NCI-H2081 (cell line): Measurements from ENCODE around the gene HOXA2.

Experiments
- DNase-seq, 2 experiments: peaks; one replicate each; lab custom pipeline; 2025; lab: John Stamatoyannopoulos, UW

HOXA2 gene

DNA sequence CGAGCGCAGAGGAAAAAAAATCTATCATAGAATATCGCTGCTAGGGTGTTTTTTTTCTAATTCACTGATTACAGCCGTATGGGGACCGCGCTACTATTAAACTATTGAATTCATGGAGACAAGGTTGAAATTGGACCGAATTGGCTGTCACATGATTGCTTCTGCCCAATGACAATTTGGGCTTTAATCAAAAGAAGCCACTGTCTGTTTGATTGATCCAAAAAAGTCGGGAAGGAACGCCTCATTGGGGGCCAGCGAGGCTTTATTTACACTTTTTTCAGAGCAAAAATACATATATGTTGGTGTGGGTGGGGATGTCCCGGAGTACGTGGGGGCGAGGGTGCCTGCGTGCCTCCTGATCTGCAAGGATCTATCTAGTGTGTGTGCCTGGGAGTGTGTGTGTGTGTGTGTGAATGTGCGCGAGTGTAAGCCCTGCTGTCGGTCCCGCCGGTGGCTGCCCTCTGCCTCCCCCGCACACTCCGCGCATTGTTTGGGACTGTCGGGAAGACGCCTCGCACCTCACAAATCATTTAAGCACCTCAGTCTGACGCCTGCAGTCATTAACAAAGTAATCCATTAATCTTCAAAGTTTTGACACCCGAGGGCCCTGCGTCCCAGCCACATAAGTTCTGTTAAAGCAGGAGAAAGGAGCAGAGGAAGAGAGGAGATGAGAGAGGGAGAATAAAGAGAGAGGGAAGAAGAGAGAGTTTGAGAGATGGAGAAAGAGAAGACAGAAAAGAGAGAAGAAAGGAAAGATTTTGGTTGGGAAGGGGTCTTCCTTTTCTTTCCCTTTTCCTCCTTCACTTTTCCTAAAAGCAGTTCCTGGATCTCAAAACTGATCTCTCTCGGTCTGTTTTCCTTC lies at the start of gene HOXA2:
HOXA2 (minus strand) TSS at position 103 of the 862 bp plus-strand sequence. CDS start 183 bp downstream, outside the sequence.
- no peak for DNase-seq

DNA sequence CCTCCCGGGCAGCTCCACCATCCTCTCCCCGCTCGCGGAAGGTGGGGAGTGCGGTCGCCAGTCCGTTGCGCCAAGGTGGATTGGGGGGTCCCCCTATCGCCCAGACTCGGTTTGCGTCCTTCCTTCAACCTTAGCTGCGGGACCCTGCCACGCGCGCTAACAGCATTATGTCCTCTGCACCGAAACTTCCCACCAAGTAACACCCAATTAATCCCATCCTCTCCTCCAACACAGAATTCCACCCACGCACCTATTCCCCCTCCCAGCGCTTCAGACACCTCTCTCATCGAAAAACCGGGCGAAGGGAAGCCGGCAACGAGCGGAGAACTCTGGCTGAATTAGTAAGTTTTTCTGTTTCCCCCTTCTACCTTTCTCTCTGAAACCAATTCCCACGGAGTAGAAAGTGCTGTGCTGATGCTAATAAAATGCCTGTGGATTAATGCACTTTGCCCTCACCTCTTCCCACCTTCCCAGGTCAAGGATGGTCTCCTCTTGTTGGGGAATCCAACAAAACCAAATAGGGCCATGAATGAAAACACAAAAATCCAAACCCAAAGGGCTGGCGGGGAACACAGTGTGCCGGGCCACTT lies 49.0 kb upstream of the HOXA2 start:
- no peak for DNase-seq

- DNase-seq: peak; percentile 72 to 81
These were observed 48.3 kb upstream of the HOXA2 start for GRCh38 chr7:27150568-27151340.

DNA sequence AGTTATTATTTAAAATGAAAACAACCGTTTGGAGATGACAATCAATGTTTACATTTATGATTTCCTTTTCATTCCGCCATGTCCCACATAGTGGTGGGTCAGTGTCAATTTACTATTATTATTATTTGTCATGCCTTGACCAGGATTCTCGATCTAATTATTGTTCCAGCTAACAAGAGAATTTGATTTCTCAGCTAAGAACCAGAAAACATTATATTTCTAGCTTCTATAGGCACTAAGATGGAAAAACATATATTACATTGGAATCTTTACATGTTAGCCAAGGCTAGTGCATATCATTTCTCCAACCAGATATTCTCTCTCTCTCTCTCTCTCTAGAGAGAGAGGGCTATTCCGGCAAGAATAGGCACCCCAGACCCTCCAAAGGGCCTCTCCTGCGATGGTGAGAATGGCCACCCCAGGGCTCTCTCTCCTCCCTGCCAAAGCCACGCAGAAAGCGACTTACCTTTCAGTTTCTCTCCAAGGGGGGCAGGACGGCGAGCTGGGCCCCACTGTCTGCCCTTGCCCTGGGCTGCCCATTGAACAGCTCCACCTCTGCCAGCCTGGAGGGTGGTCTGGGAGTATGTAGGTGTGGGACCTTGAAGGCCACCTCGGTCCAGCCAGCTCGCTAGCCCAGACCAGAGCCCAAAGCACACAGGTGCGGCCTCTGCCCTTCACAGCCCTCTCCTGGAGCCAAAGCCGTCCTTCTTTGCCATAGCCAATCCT lies 47.5 kb upstream of the HOXA2 start:
- peak; percentile 19 to 67 for DNase-seq

GRCh38 chr7:27148756-27149641 lies 46.5 kb upstream of the HOXA2 start:
- peak in 1 of 2 experiments; percentile 25 for DNase-seq

- no peak for DNase-seq
These were observed 45.7 kb upstream of the HOXA2 start for GRCh38 chr7:27148031-27148755.

DNA sequence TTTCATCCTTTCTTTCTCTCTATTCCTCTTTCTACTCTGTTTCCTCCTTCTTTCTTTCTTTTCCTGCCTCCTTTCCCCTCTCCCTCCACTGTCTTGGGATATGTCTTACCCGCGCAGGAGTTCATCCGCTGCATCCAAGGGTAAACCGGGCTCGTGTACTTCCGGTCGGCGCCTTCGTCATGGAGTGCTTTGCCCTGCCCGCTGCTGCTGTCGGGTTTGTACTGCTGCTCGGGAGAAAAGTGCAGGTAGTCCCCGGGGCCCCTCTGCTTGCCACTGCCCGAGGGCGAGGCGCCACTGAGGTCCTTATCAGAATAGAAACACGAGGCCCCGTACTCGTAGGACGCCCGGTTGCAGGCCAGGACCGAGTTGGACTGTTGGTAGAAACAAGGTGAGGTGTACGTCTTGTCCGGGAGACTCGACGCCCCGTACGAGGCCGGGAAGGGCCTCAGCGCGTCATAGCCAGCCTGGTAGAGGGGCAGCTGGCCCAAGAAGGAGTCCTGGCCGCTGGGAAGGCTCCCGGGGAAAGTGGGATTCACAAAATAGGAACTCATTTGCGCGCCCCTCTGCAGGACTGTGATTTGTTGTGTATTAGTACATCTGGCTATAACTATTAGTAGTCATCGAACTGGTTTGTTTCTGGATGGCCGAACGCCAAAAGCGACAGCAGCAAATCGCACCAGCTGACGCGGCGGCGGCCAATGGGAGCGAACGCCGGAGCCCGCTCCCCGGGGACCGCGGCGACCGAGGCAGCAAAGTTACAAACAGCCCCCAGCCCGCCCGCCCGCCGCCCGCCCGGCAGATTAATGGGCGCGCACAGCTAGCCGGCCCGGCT lies 44.9 kb upstream of the HOXA2 start, which contains the start of gene HOXA6:
HOXA6 (minus strand) TSS at position 576 of the 832 bp plus-strand sequence; CDS start at position 551, 25 bp downstream.
- DNase-seq: no peak

DNA sequence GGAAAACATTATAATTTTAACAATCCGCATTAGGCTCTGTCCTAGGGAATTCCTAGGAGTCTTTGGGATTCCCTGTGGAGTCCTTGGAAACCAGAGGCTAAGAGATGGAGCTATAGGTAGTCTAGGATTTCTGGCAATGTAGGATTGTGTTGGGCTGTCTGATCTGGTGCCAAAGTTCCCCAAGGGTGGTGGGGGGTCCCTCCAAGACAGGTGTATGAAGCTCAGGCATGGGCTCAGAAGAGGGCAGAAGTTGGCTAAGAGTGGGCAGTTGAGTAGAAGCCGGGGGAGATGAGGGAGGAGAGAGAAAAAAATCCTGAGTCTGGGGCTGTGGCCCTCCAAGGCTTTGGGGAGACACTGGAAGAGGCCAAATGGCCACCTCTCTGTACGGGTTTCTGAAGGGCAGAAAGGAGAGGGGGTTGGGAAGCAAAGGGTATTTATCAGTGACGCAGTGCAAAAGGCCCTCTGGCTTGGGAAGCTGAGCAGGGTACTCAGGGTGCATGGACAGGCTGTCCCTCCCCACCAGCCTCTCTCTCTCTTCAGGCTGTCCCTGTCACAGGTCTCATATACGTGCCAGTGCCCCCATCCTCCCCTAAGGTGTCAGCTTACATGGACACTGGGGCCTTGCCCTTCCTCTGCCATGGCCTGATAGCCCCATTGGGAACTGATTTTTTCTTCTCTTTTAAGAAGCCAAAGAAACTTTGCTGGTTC lies 44.2 kb upstream of the HOXA2 start:
- no peak for DNase-seq

GRCh38 chr7:27145914-27146412 lies 43.5 kb upstream of the HOXA2 start:
- DNase-seq: no peak

GRCh38 chr7:27145165-27145913 lies 42.9 kb upstream of the HOXA2 start:
- DNase-seq: no peak

GRCh38 chr7:27144781-27145164 lies 42.3 kb upstream of the HOXA2 start:
- no peak for DNase-seq

GRCh38 chr7:27143950-27144780 lies 41.7 kb upstream of the HOXA2 start:
- DNase-seq: no peak

DNA sequence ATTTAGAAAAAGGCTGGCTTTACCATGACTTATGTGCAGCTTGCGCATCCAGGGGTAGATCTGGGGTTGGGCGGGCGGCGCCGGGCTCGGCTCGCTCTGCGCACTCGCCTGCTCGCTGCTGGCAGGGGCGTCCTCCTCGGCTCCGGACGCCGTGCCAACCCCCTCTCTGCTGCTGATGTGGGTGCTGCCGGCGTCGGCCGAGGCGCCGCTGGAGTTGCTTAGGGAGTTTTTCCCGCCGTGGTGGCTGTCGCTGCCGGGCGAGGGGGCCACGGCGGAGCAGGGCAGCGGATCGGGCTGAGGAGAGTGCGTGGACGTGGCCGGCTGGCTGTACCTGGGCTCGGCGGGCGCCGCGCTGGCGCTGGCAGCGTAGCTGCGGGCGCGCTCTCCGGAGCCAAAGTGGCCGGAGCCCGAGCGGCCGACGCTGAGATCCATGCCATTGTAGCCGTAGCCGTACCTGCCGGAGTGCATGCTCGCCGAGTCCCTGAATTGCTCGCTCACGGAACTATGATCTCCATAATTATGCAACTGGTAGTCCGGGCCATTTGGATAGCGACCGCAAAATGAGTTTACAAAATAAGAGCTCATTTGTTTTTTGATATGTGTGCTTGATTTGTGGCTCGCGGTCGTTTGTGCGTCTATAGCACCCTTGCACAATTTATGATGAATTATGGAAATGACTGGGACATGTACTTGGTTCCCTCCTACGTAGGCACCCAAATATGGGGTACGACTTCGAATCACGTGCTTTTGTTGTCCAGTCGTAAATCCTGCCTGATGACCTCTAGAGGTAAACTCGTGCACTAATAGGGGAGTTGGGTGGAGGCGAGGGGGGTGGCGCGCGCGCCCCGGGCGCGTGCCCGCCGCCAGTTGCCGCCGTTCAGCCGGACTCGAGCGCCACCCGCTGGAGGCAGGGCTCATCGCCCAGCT lies 40.8 kb upstream of the HOXA2 start, which contains the start of gene HOXA5:
HOXA5 (minus strand) TSS at position 659 of the 927 bp plus-strand sequence; CDS start at position 585, 74 bp downstream.
- DNase-seq: no peak

DNA sequence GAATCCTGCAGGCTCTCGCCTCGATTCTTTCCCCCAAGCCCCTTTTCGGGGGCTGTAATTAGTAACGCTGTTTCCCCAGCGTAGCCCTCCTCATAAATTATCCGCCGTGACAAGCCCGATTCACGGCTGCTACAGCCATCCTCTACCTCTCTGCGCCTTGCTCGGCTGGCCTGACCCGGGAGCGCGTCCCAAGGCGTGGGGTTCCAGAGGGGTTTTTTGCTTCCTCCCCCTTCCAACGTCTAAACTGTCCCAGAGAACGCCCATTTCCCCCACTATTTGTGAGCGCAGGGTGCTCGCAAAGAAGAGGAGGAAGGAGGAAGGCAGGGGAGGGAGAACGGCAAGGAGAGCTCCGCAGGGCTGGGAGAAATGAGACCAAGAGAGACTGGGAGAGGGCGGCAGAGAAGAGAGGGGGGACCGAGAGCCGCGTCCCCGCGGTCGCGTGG lies 40.1 kb upstream of the HOXA2 start:
- DNase-seq: no peak

DNA sequence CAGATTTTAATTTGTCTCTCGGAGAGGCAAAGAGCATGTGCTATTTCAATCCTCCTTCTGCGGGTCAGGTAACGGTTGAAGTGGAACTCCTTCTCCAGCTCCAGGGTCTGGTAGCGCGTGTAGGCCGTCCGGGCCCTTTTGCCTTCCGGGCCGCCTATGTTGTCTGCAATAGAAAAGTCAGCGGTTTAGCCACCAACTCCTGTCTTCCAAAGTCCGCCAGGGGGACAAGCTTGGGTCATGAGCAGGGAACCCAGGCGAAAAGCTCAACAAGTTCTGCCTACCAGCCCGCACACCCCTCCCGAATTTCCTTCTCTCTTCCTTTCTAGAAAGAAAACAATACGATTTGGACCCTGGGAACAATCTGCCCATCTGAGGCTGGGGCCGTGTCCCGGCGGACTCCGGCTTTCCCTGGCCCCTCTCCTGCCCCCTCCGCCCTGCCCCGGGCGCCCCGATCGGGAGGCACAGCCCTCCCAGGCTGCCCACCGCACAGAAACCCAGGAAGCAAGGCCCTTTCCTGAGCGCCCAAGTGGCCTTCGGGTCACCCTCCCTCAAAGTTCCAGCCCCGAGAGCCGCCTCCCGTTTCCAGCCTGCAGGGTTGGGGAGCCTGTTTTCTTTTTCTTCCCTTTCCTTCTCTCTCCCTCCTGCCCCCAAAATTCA lies 39.6 kb upstream of the HOXA2 start:
- no peak for DNase-seq
